HG03342 (cell line): ENCODE measurements around the gene GALNT18.

Source experiments
- ATAC-seq: cut with Tn5 transposase; IDR thresholded peaks from one replicate; pipeline ENCODE4 v1.9.1; 2021; ENCODE audit warnings: mild to moderate bottlenecking, moderate library complexity; ENCODE audit not compliant: unreplicated experiment

The GALNT18 gene

DNA sequence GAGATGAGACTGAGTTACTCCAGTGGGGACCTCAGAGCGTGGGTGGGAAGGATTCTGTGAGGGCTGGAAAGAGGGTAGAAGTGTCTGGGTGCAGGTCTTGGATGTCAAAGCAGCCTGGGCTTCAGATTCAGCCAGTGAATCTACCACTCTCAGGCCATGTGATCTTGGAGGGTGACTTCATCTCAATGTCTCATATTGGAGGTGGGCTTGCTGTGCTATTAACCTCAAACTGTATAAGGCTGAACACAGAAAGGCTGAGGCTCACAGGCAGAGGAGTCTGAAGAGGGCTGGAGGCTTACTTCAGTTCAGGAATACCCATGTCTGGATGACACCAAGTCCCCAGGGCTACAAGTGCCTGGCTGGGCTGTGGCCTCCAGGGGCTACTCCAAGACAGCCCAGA lies 332.1 kb downstream of the GALNT18 start:
- ATAC-seq = no peak

DNA sequence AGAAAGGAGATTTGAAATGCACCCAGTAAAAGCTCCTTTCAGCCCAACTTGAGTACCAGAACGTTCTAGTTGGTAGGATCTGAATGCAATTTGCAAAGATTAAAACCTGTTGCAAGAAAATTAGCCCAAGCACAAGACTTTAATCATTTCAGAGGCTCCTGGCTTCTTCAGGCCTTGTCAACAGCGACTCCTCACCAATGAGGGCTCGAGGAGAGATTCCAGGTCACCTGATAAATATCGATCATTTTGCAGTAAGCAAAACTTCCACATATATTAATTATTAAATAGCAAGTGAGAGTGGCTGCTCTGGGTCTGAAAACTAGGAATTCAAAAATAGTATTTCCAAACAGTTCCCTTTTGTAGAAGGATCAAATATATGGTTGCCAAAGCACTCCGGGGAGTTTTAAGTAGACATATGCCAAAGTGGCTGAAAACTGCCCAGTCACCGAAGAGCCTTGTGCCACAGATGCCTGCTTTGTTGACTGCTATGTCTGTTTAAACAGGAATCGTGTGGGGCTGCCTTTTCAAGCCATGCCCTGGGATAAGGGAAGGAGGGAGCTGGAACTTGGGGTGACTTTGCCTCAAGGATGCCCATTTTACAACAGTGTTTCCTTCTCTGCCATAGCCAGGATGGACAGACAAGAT lies 332.7 kb downstream of the GALNT18 start:
- no peak for ATAC-seq

DNA sequence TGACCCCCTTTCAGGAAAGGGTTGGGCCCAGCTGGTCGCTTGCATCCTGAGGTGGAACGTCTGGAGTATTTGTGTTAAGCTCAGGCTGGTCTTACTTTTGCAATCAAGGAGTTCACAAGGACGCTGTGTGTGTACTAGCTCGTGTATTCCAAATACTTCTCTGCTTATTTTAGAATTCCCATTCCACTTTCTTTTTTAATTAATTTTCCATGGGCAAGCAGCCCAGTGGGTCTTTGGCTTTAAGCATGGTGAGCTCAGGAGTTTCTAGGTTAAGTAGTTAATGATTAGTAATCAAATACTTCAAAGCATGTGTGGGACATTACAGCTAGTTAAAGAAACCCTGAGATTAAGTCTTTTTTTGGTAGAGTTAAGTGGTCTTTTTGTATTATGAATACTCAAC lies 337.3 kb downstream of the GALNT18 start:
- no peak for ATAC-seq

DNA sequence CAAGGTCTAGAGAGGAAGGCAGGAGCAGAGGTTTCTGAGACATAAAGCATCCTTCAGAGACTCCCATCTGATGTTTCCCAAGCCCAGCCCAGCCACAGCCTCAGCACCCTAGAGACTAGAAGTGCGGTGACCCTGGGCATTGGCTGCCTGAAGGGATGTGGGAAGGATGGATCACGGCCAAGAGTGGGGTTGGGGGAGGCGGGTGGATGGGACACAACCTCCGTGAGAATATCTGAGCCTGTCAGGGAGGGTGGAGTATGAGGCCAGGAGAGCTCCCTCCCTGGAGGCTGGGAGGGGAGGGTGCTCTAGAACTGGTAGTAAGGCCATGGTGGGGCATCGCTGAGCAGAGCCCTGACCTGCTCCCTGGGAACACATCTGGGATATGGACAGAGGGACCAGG lies 340.2 kb downstream of the GALNT18 start:
- ATAC-seq = no peak

DNA sequence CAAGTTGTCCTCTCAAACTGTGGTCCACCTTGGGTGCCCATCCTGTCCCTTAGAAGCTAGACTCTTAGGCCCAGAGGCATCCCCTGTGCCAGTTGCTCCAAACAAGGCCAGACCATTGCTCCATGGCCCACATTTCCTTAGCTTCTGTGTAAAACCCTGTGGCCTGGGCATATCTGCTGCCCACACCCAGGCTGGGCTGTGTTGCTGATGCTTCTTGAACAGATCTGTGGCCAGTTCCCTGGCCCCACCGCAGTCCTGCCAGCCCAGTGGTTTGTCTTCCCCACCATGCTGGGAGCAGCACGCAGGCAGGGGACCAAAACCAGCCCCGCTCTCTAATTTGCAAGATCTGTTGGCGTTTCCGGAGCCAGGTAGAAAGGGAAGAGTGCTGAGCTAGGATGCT lies 341.0 kb downstream of the GALNT18 start:
- ATAC-seq = no peak

DNA sequence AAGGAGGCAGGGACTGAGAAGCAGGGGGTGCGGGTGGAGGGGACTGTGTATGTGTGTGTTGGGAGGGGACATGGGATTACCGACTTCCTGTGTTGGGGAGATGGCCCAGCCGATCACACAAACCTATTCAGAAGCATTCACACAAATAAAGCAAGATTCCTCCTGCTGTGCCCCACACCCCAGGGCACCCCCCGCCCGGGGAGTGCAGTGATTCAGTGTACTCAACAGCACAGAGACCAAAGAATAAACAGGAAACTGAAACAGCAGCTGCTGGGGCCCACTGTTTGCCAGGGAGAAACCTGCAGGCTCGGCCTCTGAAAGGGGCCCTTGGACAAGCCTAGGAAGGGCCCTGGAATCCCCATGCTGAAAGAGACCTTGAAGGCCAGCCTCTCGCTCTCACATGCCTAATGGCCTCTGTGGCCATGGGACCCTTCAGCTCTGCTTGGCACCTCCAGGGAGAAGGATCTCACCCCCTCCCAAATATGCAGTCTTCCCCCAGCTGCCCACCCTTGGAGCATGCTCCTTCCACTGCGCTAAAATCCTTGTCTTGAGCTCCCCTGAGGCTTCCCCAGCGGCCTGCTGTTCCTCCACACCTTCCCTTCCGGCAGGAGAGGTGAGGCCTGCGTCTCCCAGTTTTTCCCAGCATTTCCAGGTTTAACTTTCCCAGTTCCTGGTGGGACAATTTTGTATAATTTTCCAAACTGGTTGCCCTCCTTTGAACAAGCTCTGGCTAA lies 341.7 kb downstream of the GALNT18 start:
- ATAC-seq = no peak

DNA sequence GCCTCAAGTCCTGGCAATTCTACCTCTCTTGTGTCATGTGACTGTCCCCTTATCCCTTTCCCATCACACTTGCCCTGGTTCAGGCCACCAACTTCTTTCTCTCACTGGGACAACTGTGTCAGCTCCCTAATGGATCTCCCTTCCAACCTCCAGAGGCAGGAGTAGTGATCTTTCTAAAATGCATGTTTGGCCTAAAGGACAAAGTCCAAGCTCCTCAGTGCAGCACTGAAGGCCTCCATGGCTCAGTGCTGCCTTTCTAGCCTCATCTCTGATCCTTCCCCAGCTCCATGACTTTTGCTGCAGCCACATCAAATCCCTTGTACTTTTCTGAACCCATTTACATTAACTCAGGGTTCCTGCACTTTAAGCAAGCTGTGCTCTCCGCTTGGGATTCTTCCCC lies 349.6 kb downstream of the GALNT18 start:
- ATAC-seq = no peak

DNA sequence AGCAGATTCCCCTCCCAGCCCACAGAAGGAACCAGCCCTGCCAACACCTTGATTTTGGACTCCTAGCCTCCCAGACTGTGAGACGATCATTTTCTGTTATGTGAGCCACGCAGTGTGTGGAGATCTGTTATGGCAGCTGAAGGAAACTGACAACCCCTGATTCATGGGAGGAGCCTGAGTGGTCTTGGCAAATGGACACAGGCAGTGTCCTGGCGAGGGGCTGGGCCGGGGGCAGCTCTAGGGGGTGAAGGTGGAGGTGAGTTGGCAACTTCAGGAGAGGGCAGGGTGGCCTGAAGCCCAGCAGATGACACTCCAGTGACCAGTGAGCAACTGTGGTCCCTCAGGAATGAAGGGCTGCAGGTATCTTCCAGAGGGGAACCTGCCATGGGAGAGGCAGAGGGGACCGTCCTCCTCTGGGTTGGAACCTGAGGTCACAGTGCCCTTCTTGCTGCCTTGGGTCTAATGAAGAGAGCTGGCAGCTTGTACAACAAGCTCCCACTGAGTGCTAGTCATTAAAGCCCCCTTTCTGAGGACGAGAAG lies 351.5 kb downstream of the GALNT18 start:
- ATAC-seq = no peak

DNA sequence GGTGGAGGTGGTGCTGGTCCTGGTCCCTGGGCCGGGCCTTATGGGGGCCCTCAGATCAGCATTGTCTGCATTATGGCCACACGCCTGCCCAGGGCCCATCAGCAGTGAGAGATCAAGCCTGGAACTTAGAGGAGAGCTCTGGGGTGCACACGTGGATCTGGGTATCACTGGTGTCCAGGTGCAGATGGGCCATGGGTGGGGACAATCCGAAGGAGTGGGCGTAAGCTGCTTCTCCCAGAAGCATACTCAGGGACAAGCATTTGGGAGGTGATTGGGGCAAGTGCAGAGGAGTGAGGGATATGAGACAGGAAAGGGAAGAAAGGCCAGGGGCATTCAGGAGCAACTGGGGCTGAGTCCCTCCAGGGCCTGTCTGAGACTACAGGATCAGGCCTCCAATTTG lies 353.1 kb downstream of the GALNT18 start:
- ATAC-seq = no peak

DNA sequence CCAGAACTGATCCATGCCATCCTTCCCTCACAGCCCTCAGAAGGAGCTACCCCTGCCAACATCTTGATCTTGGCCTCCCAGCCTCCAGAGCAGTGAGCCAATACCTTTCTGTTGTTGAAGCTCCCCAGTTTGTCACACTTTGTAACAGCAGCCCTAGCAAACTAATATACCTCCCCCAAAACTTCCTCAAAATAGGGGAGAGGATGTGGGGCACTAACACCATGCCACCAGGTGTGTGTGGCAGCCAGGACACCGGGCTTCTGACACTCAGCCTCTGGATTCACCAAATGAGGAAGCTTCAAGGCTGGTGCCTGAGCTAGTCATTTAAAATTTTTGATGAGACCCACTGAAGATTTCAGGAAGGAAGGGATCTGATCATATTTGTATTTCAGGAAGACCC lies 353.7 kb downstream of the GALNT18 start:
- no peak for ATAC-seq

DNA sequence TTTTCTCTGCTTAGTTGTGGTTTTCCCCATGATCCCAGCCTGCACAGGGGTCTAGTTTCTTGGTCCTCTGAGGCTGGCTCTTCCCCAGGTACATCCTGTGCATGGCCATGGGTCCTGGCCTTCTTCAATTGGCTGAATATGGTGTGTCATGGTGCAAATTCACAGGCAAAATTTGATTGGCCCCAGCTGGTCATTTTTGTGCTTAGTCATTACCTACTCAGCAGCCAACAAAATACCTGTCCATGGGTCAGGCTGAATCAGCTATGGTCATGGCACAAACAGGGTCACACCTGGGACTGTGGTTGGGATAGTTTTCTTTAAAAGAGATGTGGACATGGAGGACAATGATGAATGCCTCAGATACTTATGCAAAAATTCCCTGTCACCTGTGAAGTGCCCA lies 354.5 kb downstream of the GALNT18 start:
- ATAC-seq = no peak

DNA sequence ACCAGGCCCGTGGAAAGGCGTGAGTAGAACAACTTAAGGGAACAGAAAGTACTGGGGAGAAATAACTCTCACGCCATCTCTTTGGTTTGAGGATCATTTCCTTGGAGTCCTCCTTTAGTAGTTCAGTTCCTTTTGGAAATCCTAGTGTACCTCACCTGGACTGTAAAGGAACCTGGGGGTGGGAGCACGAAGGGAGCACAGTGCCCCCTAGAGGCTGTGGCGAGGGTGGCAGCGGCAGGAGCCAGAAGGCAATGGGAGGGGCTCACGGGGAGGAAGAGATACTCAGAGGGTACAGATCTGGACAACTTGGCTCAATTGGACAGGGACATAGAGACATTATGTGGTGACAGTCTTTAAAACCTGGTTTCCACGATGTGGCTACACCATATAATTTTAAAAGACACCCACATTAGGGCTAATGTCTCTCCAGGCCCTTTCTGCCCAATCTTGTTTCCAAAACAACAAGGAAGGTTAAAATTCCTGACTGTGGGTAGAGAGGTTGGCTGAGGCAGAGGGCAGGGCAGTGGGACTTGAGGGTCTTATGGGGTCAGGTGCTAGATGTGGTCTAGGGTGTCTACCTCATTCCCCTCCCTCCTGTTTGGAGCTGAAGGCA lies 355.7 kb downstream of the GALNT18 start:
- peak; percentile 49 for ATAC-seq

DNA sequence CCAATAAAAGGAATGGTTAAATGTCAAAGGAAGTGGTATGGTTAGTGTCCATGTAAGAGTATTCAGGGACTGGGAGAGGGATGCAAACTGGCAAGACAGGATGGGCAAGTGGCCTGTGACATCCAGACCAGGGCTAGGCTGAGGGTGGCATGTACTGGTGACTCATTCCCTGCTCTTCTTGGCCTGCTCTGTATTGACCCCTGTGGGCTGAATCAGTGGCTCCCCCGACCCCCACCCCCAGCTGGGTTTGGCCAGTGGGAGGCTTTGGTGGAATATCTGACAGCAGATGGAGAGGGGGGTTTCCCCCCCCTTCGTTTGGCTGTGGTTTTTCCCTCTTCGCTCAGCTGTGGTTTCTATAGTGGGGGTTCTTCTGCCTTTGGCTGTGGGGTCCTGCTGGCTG lies 356.5 kb downstream of the GALNT18 start:
- ATAC-seq = no peak

DNA sequence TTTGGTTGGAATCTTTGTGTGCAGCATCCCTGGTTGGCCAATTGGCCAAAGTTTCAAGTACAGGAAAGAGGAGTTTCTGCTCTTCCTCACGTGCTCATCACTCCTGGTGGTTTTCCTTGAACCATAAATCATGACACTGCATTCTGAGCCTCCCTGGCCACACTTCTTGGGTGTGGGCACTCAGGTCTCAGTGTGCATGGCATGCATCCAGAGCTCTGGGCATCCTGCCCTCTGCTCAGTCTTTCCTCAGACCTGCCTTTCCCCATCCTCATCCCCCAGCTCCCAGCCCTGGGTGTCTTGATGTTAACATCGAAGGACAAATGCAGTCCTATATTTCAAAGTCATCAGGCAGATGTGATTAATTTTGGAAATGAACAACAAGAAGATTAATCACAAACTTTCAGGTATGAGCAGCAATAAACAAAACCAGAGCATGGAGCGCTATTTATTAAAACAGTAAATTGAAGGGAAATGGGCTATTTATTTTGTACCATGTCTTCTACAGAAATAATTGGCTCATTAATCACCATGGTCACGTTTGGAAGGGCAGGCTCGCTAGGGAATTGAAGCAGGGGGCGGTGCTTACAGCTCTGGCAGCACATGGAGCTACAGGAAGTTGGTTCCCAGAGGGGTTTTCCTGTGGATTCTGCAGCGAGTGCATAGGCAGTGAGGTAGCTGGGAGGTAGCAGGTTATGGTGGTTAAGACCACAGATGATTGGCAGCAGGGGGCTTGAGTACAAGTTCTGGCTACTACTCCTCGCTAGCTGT lies 358.4 kb downstream of the GALNT18 start:
- ATAC-seq = no peak

DNA sequence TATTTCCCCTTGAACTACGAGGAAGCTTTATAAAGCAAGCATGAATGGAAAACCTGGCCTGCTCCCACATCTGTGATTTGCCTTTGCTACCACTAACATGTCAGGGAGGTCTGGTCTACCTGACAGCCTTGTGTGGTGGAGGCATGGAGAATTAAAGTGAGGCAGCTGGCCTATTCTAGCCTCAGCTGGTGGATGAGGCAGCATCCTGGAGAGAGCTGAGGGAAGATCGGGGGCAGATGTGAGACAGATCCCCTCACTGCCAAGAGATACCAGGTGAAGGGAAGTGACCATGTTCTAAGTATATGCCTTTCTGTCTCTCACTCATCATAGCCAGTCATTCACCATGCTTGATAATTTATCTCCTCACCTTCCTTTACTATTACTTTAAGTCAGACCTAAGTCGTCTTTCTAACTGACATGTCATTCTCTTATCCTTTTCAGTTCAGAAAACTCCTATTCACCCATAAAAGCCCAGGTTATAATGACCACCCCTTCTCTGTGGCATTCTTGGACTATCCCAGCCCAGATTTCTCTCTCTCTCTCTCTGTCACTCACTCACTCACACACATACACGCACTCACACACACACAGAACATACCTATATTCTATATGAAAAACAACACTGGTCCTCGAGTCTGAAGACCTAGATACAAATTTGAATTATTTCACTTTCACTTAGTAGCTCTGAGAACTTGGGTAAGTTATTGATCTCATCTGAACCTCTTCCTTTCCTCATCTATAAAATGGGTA lies 359.5 kb downstream of the GALNT18 start:
- no peak for ATAC-seq

DNA sequence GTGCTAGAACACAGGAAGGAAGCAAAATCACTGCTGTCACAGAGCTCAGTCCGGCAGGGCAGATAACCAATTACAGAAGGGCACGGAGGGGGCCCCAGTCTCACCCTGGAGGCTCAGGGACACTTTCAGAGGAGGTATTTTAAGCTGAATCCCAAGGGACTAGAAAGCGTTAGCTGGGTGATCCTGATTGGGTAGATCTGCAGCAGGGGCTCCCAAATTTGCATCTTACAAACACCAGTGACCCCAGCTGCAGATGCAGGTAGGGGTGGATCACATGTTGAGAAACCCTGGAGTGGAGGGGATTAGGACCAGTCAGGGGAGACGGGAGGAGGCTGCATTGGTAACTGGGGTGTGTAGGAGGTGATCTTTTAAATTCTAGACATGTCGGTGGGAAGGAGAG lies 360.2 kb downstream of the GALNT18 start:
- ATAC-seq = peak; percentile 67

DNA sequence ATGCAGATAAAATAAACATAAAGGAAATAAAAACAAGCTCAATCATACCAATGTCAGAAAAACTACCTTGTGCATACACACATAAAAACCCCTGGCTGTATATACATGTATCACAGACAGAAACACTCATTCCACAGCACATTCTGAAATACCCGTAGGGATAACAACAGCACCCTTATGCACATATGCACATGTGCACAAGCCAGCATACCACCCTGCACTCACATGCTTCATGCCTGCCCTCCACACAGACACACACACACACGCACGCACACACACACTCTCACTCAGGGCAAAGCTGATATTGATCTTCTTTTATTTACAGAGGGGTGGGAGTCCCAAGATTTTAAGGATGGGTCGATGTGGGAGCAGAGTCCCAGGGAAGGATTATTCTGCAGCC lies 360.9 kb downstream of the GALNT18 start:
- no peak for ATAC-seq

DNA sequence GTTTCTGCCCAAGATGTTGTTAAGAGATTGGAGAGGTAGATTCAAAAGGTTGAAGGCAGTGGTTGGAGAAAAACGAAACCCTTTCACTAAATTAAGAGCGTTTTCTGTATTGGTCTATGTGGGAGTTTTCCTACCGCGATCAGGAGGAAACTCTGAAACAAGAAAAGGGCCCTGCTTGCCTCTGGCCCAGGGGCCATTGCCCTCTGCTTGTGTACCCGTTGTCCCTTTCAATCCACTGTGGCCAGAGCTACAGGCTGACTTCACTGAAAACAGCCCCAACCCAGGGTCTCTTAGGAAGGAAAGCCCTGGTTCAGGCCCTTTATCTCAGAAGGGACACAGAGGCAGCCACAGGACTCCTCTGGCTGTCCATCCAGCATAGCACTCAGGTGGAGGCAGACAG lies 367.8 kb downstream of the GALNT18 start:
- ATAC-seq = no peak

DNA sequence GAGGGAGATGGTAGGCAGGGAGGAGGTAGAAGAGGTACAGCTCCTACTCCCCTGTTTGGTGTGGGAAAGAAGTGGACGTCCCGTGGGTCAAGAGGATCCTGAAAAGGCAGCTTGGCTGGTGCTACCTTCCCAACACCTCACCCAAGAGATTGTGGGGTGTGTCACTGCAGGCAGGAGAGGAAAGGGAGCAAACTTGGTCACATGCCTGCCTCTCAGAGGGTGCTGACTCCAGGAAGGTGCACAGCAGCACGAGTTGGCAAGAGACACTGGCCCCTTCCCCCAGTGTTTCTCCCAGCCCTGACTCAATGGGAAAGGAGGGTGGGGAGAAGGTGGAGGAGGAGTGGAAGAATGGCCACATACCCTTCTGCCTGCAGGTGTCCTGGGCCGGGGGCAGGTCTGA lies 368.3 kb downstream of the GALNT18 start:
- no peak for ATAC-seq

DNA sequence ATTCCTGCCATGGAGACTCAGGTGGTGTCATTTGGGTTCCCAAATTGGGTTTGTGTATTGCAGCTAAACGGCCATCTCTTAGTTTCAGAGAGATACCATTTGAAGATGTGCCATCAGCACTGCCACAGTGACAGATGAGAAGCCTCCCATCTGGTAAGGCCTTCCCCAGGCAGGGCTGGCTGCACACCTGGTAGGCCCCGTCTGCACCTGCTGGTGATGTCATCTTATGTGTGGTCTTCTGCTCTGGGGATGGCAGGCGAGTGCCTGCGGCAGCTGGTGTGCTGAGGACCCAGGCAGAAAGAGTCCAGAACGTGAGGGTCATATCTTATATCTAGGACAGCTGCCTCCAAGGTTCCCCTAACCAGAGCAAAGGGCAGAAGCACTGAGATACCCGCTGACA lies 369.4 kb downstream of the GALNT18 start:
- no peak for ATAC-seq
